GM23248 (cell line): ENCODE measurements around the gene LCLAT1. TPM values are rescaled to one million over a fixed set of nuclear protein-coding genes. Genes with fewer than 3 reads are reported as not detected.

Source experiments
- DNase-seq: peaks from one replicate; pipeline ENCODE4 v3.0.0-alpha.2; 2015
- H2AFZ ChIP-seq: fragments of 200-600 bp; sonication (generic); 2 replicates; pipeline ENCODE4 v1.6.1; 2016; ENCODE audit warnings: antibody characterized with exemption
- H3F3A ChIP-seq: fragments of 200-600 bp; sonication (generic); 2 replicates; pipeline ENCODE4 v1.6.1; 2016; ENCODE audit warnings: mild to moderate bottlenecking, antibody characterized with exemption, mixed run types; ENCODE audit not compliant: insufficient read depth
- H3K27ac ChIP-seq: fragments of 200-600 bp; sonication (generic); 2 replicates; pipeline ENCODE4 v1.5.1; 2016; ENCODE audit warnings: mild to moderate bottlenecking
- H3K27me3 ChIP-seq: fragments of 200-600 bp; sonication (generic); replicated peaks from 2 replicates; pipeline ENCODE4 v1.6.1; 2016; ENCODE audit warnings: mild to moderate bottlenecking; ENCODE audit not compliant: insufficient read depth
- H3K36me3 ChIP-seq: fragments of 200-600 bp; sonication (generic); 2 replicates; pipeline ENCODE4 v1.6.1; 2016; ENCODE audit warnings: low read depth, mild to moderate bottlenecking
- H3K4me1 ChIP-seq: fragments of 200-600 bp; sonication (generic); 2 replicates; pipeline ENCODE4 v1.6.1; 2016; ENCODE audit warnings: mild to moderate bottlenecking; ENCODE audit not compliant: insufficient read depth
- H3K4me2 ChIP-seq: fragments of 200-600 bp; sonication (generic); one replicate; pipeline ENCODE4 v1.6.1; 2016; ENCODE audit warnings: mild to moderate bottlenecking; ENCODE audit not compliant: unreplicated experiment
- H3K4me3 ChIP-seq: fragments of 200-600 bp; sonication (generic); 2 replicates; pipeline ENCODE4 v1.5.1; 2016; ENCODE audit warnings: mild to moderate bottlenecking
- H3K79me2 ChIP-seq: fragments of 200-600 bp; sonication (generic); 2 replicates; pipeline ENCODE4 v1.6.1; 2016; ENCODE audit warnings: mild to moderate bottlenecking; ENCODE audit not compliant: insufficient read depth
- H3K9ac ChIP-seq: fragments of 200-600 bp; sonication (generic); 2 replicates; pipeline ENCODE4 v1.6.1; 2016; ENCODE audit warnings: mild to moderate bottlenecking
- H3K9me2 ChIP-seq: fragments of 200-600 bp; sonication (generic); 2 replicates; pipeline ENCODE4 v1.6.1; 2016; ENCODE audit warnings: mixed run types, mild to moderate bottlenecking, moderate library complexity; ENCODE audit not compliant: insufficient read depth
- H3K9me3 ChIP-seq: fragments of 200-600 bp; sonication (generic); one replicate; pipeline ENCODE4 v1.6.1; 2017; ENCODE audit warnings: low read depth
- H4K20me1 ChIP-seq: fragments of 200-600 bp; sonication (generic); 2 replicates; pipeline ENCODE4 v1.6.0; 2016; ENCODE audit not compliant: insufficient read depth
- EZH2 ChIP-seq: fragments of 200-600 bp; sonication (generic); IDR thresholded peaks from 2 replicates; pipeline ENCODE4 v1.6.1; 2018; ENCODE audit warnings: antibody characterized with exemption, mild to moderate bottlenecking; ENCODE audit not compliant: insufficient read depth, poor library complexity, severe bottlenecking
- EZH2phosphoT487 ChIP-seq: fragments of 200-600 bp; sonication (generic); IDR thresholded peaks from 2 replicates; pipeline ENCODE4 v1.6.1; 2018; ENCODE audit warnings: antibody characterized with exemption, moderate library complexity, mild to moderate bottlenecking, low read depth; ENCODE audit not compliant: insufficient read depth
- WGBS, 2 experiments: methylation state at CpG; one replicate each; pipeline ENCODE4 v1.1.6; 2015 to 2017; ENCODE audit warnings: low lambda C conversion rate in 2 of 2, low coverage in 1 of 2; ENCODE audit errors: missing lambda C conversion rate in 2 of 2; 5-methylcytosine and 5-hydroxymethylcytosine counted together
- in situ Hi-C: fragments of 300-500 bp; cut with MboI; formaldehyde crosslinking; loops from 2 replicates; pipeline ENCODE4 v1.15.0; 2020
- polyA plus RNA-seq: library from polyadenylated mRNA; unstranded; fragments of >200 nt; fragmentation: Nextera tagmentation; extraction: Ambion mirVana; gene quantifications from 2 replicates; pipeline ENCODE4 v1.2.1, GENCODE V29; 2016
- total RNA-seq: library from RNA; depleted of rRNA; stranded (reverse); fragments of >200 nt; shearing (Covaris generic); gene quantifications from 2 replicates; pipeline ENCODE4 v1.2.3, GENCODE V29; 2014

The LCLAT1 gene
- total and polyA plus RNA-seq, 2 experiments from 2014 or later: 29.7 to 32.3 TPM

DNA sequence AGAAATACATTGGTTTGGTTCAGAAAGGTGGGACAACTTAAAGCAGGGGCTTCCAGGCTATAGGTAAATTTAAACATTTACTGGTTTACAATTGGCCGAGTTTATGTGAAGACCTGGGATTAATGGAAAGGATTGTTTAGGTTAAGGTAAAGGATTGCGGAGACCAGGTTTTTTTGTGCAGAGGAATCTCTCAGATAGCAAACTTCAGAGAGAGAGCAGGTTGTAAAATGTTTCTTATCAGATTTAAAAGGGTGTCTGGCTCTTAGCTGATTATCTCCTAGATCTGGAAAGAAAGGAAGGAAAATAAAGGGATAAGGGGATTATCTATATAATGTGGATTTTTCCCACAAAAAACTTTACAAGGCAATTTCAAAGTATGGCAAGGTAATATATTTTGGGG lies 101.3 kb downstream of the LCLAT1 start:
- DNase-seq: no peak

DNA sequence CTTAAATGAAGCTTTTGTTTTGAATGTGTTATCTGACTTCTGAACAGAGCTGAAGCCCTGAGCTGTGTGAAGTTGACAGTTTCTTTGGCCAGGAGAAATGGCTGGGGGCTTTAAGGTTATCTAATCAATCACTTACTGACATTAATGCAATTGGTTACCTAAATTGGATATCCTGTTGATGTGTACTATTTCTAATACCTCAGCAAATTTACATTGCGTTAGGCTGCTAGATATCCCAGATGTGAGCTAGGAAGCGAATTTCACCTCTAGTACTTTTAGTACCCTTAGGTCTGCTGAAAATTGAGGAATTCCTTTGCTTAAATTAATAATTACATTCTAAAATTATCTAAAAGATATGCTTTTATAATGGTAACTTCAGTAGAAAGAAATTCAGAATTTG lies 102.0 kb downstream of the LCLAT1 start:
- Histone ChIP-seq H3K27me3 (no peaks in the 10 kb centered on the region), H2AFZ (no peak overlapping the region), H3K36me3 (no peaks in the 10 kb centered on the region), H3K9me3 (no peaks in the 10 kb centered on the region), H3K4me2 (no peak overlapping the region), H3K4me3 (no peak overlapping the region), H3F3A (no peaks in the 10 kb centered on the region), H3K4me1 (no peaks in the 10 kb centered on the region), H3K27ac (no peak overlapping the region), H3K79me2 (no peaks in the 10 kb centered on the region), H4K20me1 (no peaks in the 10 kb centered on the region), H3K9ac (no peak overlapping the region), H3K9me2 (no peaks in the 10 kb centered on the region)
- DNase-seq: no peak
- in situ Hi-C loops: no loop called here
- no peak for TF ChIP-seq EZH2phosphoT487
- TF ChIP-seq EZH2: no peak
- 98 to 99% methylated on average over 2 of the region's 2 CpGs for WGBS, 2 experiments

More for the DNA sequence above, 101.3 kb downstream of the LCLAT1 start:
- Histone ChIP-seq H3K4me3 (no peak overlapping the region), H3K27ac (no peak overlapping the region), H3K27me3 (no peaks in the 10 kb centered on the region), H3K9me3 (no peaks in the 10 kb centered on the region), H3F3A (no peaks in the 10 kb centered on the region), H3K36me3 (no peaks in the 10 kb centered on the region), H3K79me2 (no peaks in the 10 kb centered on the region), H3K4me2 (no peak overlapping the region), H3K4me1 (no peaks in the 10 kb centered on the region), H3K9ac (no peak overlapping the region), H4K20me1 (no peaks in the 10 kb centered on the region), H2AFZ (no peak overlapping the region), H3K9me2 (no peaks in the 10 kb centered on the region)
- TF ChIP-seq EZH2phosphoT487 (no peak), EZH2 (no peak)
- in situ Hi-C loops: no loop called here
- WGBS, 2 experiments: 93 to 96% methylated on average over 2 of the region's 2 CpGs

DNA sequence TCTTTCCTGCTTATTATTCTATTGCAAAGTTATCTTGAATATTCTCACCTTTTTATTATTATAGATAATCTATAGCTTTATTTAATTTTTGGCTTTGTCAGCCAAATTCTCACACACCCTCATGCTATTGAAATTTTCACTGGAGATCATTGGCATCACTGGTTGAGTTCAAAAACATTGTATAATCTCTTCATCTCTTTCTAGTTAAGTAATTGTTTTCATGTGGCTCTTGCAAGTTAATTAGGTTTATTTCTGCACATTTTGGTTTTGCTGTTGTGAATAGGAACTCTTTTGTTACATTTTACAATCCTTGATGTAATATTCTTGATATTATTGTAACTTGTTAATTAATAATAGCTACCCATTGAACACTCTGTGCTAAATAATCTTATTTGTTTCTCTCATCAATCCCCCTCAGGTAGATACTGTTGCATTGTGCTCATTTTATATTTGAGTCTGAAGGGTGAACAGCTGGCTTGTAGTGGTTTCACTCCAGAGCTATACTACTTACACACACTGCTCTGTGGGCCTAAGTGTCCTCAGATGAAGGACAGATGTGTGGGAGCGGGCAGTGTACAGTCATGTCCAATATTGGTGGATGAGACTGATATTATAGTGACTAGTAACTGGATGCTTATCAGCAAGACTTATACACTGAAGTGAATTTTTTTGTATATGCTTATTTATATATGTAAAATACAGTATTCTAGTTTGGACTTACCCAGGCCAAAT lies 112.7 kb downstream of the LCLAT1 start:
- no peaks in the 10 kb centered on the region for H3K36me3 ChIP-seq
- H2AFZ ChIP-seq: no peak overlapping the region
- no peaks in the 10 kb centered on the region for H3K9me2 ChIP-seq
- no peaks in the 10 kb centered on the region for H3K4me1 ChIP-seq
- H3K27ac ChIP-seq: no peak overlapping the region
- H3K9me3 ChIP-seq: no peaks in the 10 kb centered on the region
- in situ Hi-C loops: no loop called here
- 56 to 76% methylated on average over 1 of the region's 1 CpG for WGBS, 2 experiments
- no peak overlapping the region for H3K4me3 ChIP-seq
- TF ChIP-seq EZH2phosphoT487: no peak
- no peak for TF ChIP-seq EZH2
- no peak overlapping the region for H3K4me2 ChIP-seq
- no peaks in the 10 kb centered on the region for H3K27me3 ChIP-seq
- no peak overlapping the region for H3K9ac ChIP-seq
- no peaks in the 10 kb centered on the region for H4K20me1 ChIP-seq
- DNase-seq: no peak
- no peaks in the 10 kb centered on the region for H3K79me2 ChIP-seq
- no peaks in the 10 kb centered on the region for H3F3A ChIP-seq

DNA sequence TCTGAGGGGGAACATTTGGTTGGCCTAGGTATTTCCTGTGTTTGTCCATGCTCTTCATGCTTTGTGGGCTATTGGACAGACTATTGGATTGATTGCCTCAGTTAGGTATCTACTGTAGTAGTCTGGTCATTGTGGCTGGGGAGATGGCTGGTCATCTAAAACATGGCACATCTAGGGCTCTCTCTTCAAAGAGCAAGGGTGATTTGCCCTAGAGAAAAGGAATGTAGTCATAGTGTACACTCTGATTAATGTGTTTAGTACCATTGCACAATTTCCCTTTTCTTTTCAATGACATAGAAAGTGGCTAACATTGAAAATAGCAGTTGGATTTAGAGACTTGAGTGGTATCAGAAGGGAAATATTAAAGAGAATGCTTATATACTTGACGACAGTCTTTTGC lies 114.3 kb downstream of the LCLAT1 start:
- Histone ChIP-seq H3K36me3 (no peaks in the 10 kb centered on the region), H3K4me3 (no peak overlapping the region), H3K4me1 (peaks cover 3% of the 10 kb centered on the region; the same call in 1 of the 2 replicates), H3K4me2 (no peak overlapping the region), H3K9me2 (no peaks in the 10 kb centered on the region), H3F3A (no peaks in the 10 kb centered on the region), H3K9ac (no peak overlapping the region), H4K20me1 (no peaks in the 10 kb centered on the region), H2AFZ (no peak overlapping the region), H3K79me2 (no peaks in the 10 kb centered on the region), H3K27me3 (no peaks in the 10 kb centered on the region), H3K9me3 (no peaks in the 10 kb centered on the region), H3K27ac (no peak overlapping the region)
- in situ Hi-C loops: no loop called here
- whole genome bisulfite sequencing, 2 experiments: 98 to 100% methylated on average over 1 of the region's 1 CpG
- peak; percentile 9 for DNase-seq
- TF ChIP-seq EZH2 (no peak), EZH2phosphoT487 (no peak)
